ENCODE results near the gene COMMD6.

Gene COMMD6

DNA sequence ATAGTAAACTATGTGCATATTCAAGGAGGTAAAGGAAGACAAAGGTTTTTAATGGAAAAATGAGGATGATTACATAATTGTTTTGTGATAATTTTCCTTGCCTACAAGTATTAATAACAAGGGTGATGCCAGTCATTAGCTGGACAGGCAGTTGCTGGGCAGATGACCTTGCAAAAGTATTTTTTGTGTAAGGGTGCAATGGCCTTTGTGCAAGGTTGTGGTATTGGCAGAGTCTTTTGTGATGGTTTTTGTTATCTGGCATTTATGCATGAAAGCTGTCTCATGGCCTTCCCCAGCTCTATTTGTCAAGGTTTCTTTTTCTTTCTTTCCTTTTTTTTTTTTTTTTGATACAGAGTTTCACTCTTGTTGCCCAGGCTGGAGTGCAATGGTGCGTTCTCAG is 4.3 kb upstream of the COMMD6 start:
- H3K36me3 ChIP-seq, result no peaks in the 10 kb centered on the region
- no peak overlapping the region for H3K4me3 ChIP-seq (ENCODE audit: low read depth, low read length)
- H3K27me3 ChIP-seq (ENCODE audit: insufficient read depth, low read depth, severe bottlenecking), result no peaks in the 10 kb centered on the region
- TF ChIP-seq, protein P1, sequence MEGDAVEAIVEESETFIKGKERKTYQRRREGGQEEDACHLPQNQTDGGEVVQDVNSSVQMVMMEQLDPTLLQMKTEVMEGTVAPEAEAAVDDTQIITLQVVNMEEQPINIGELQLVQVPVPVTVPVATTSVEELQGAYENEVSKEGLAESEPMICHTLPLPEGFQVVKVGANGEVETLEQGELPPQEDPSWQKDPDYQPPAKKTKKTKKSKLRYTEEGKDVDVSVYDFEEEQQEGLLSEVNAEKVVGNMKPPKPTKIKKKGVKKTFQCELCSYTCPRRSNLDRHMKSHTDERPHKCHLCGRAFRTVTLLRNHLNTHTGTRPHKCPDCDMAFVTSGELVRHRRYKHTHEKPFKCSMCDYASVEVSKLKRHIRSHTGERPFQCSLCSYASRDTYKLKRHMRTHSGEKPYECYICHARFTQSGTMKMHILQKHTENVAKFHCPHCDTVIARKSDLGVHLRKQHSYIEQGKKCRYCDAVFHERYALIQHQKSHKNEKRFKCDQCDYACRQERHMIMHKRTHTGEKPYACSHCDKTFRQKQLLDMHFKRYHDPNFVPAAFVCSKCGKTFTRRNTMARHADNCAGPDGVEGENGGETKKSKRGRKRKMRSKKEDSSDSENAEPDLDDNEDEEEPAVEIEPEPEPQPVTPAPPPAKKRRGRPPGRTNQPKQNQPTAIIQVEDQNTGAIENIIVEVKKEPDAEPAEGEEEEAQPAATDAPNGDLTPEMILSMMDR (IDR thresholded peaks at IDR 0.05; ENCODE audit: low read depth, low read length), result no peak
- no peak overlapping the region for H3K27ac ChIP-seq
- no peaks in the 10 kb centered on the region for H3K9me3 ChIP-seq (ENCODE audit: severe bottlenecking)
- no peak for DNase-seq

DNA sequence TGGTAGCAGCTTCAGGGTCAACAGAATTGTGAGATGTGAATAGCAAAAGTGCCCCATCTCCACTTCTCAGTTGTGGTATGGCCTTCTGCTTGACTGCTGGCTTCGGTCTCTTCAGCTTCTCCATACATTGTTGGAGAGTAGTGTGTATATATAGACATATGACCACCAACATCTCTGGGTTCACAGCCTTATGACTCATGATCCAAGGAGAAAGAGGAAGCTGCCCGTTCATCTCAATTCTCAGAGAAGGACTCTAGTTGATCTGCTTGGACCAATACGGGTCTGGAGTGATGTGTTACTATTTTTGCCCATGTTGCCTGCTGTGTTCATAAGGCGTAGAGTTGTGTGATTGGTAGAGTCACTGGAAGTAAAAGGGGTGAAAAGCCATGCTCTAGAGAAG is 3.6 kb upstream of the COMMD6 start:
- H3K27ac ChIP-seq, result no peak overlapping the region

DNA sequence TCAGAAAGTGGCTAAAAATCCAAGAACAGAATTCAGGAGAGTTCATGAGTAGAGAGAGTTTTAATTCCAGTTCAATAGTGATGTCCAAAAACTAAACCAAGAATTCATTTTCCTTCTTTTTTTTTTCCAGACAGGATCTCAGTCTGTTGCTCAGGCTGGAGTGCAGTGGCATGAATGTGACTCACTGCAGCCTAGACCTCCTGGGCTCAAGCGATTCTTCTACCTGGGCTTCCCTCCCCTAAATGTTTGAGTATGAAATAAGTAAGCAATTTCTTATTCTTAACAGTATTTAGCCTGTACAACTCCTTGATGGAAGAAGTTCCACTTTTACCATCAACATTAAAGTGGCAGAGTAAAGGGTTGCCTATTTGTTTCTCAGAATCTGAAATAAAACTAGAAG is 3.8 kb downstream of the COMMD6 start:
- no peak overlapping the region for H3K4me3 ChIP-seq (ENCODE audit: low read depth, low read length)
- no peak overlapping the region for H3K27ac ChIP-seq
- TF ChIP-seq, protein P1 (IDR thresholded peaks at IDR 0.05; ENCODE audit: low read depth, low read length), result no peak
- no peaks in the 10 kb centered on the region for H3K36me3 ChIP-seq
- DNase-seq, result no peak
- no peaks in the 10 kb centered on the region for H3K9me3 ChIP-seq (ENCODE audit: severe bottlenecking)
- no peaks in the 10 kb centered on the region for H3K27me3 ChIP-seq (ENCODE audit: insufficient read depth, low read depth, severe bottlenecking)

More for the DNA sequence above, 3.6 kb upstream of the COMMD6 start:
- H3K36me3 ChIP-seq, result no peaks in the 10 kb centered on the region
- no peaks in the 10 kb centered on the region for H3K27me3 ChIP-seq (ENCODE audit: insufficient read depth, low read depth, severe bottlenecking)
- DNase-seq, result no peak
- no peaks in the 10 kb centered on the region for H3K9me3 ChIP-seq (ENCODE audit: severe bottlenecking)
- TF ChIP-seq, protein P1 (IDR thresholded peaks at IDR 0.05; ENCODE audit: low read depth, low read length), result no peak
- no peak overlapping the region for H3K4me3 ChIP-seq (ENCODE audit: low read depth, low read length)

DNA sequence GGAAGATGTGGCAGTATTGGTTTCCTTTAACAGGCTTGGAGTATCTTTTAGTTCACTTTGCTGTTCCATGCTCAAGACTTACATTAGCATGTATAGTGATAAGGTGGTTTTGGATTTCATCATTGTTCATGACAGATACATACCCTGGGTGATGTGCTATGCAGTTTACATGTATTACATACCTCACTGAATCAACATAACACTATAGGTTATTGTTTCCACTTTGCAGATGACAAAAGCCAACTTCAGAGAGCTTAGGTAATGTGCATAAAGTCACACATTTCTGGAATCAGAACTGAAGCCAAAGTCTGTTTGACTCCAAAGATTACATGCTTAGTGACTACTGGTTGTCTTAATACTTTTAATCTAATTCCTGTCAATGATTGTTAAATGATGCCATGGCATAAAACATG is 7.1 kb downstream of the COMMD6 start:
- Histone ChIP-seq H3K27me3 (ENCODE audit: insufficient read depth, low read depth, severe bottlenecking) (no peaks in the 10 kb centered on the region), H3K9me3 (ENCODE audit: severe bottlenecking) (no peaks in the 10 kb centered on the region), H3K36me3 (no peaks in the 10 kb centered on the region), H3K27ac (no peak overlapping the region), H3K4me3 (ENCODE audit: low read depth, low read length) (no peak overlapping the region)
- TF ChIP-seq, protein P1 (IDR thresholded peaks at IDR 0.05; ENCODE audit: low read depth, low read length), result no peak
- DNase-seq, result no peak

DNA sequence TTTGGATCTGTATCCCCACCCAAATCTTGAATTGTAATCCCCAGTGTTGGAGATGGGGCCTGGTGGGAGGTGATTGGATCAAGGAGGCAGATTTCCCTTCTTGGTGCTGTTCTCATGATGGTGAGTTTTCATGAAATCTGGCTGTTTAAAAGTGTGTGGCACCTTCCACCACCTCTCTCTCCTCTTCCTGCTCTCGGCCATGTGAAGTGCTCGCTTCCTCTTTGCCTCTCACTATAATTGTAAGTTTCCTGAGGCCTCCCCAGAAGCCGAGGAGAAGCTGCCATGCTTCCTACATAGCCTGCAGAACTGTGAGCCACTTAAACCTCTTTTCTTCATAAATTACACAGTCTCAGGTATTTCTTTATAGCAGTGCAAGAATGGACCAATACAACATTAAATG is 15.7 kb downstream of the COMMD6 start:
- Histone ChIP-seq H3K36me3 (no peaks in the 10 kb centered on the region), H3K27ac (no peak overlapping the region), H3K4me3 (ENCODE audit: low read depth, low read length) (no peak overlapping the region), H3K9me3 (ENCODE audit: severe bottlenecking) (no peaks in the 10 kb centered on the region), H3K27me3 (ENCODE audit: insufficient read depth, low read depth, severe bottlenecking) (no peaks in the 10 kb centered on the region)
- TF ChIP-seq, protein P1 (IDR thresholded peaks at IDR 0.05; ENCODE audit: low read depth, low read length), result no peak
- DNase-seq, result no peak

DNA sequence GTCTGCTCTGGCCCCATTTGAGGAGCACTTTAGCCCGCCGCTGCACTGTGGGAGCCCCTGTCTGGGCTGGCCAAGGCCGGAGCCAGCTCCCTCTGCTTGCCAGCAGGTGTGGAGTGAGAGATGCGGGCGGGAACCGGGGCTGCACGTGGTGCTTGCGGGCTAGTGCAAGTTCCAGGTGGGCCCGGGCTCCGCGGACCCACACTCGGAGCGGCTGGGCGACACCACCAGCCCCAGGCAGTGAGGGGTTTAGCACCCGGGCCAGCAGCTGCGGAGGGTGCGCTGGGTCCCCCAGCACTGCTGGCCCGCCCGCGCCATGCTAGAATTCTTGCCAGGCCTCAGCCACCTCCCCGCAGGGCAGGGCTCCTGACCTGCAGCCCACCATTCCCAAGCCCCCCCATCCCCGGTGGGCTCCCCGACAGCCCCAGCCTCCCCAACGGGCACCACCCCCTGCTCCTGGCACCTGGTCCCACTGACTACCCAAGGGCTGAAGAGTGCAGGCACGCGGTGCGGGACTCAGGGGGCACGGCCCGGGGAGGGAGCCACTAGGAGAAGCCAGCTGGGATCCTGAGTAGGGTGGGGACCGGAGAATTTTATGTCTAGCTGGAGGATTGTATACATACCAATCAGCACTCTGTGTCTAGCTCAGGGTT is 19.1 kb downstream of the COMMD6 start:
- no peak overlapping the region for H3K4me3 ChIP-seq (ENCODE audit: low read depth, low read length)
- H3K9me3 ChIP-seq (ENCODE audit: severe bottlenecking), result no peaks in the 10 kb centered on the region
- DNase-seq, result no peak
- no peak overlapping the region for H3K27ac ChIP-seq
- TF ChIP-seq, protein P1 (IDR thresholded peaks at IDR 0.05; ENCODE audit: low read depth, low read length), result no peak
- no peaks in the 10 kb centered on the region for H3K27me3 ChIP-seq (ENCODE audit: insufficient read depth, low read depth, severe bottlenecking)
- no peaks in the 10 kb centered on the region for H3K36me3 ChIP-seq
